ENCODE measurements around the gene NCBP2.
"Not testable (repeated sequence)": the region's sequence is repeated elsewhere in the genome, so short reads cannot be mapped to it uniquely, and the experiment has no call there.

NCBP2 gene

GRCh38 chr3:196962108-196962929, 20.0 kb upstream of the NCBP2 start:
- Mint-ChIP-seq H3K9me3 (peaks cover 4% of the 10 kb centered on the region), H3K27me3 (peaks cover 4% of the 10 kb centered on the region), H3K27ac (no peak overlapping the region), H3K4me3 (no peak overlapping the region), H3K4me1 (peaks cover 3% of the 10 kb centered on the region), H3K36me3 (ENCODE audit: low read depth) (no peaks in the 10 kb centered on the region)
- ATAC-seq, result no peak
- no peak for DNase-seq

- H3K36me3 Mint-ChIP-seq (ENCODE audit: low read depth), result no peaks in the 10 kb centered on the region
- H3K27ac Mint-ChIP-seq, result no peak overlapping the region
- no peaks in the 10 kb centered on the region for H3K4me1 Mint-ChIP-seq
- no peaks in the 10 kb centered on the region for H3K9me3 Mint-ChIP-seq
- no peaks in the 10 kb centered on the region for H3K27me3 Mint-ChIP-seq
- DNase-seq (no peak), ATAC-seq (no peak)
- no peak overlapping the region for H3K4me3 Mint-ChIP-seq
Observed at GRCh38 chr3:196954832-196955231, 12.5 kb upstream of the NCBP2 start.

- no peaks in the 10 kb centered on the region for H3K4me1 Mint-ChIP-seq
- H3K9me3 Mint-ChIP-seq, result no peaks in the 10 kb centered on the region
- H3K27me3 Mint-ChIP-seq, result no peaks in the 10 kb centered on the region
- DNase-seq, result no peak
- no peak for ATAC-seq
- H3K4me3 Mint-ChIP-seq, result no peak overlapping the region
- H3K36me3 Mint-ChIP-seq (ENCODE audit: low read depth), result no peaks in the 10 kb centered on the region
- no peak overlapping the region for H3K27ac Mint-ChIP-seq
Observed at GRCh38 chr3:196951371-196951770, 9.0 kb upstream of the NCBP2 start.

- ATAC-seq, result no peak
- no peaks in the 10 kb centered on the region for H3K9me3 Mint-ChIP-seq
- no peak overlapping the region for H3K27ac Mint-ChIP-seq
- DNase-seq, result no peak
- peaks cover 2% of the 10 kb centered on the region for H3K4me1 Mint-ChIP-seq
- peaks cover 2% of the 10 kb centered on the region for H3K36me3 Mint-ChIP-seq (ENCODE audit: low read depth)
- no peaks in the 10 kb centered on the region for H3K27me3 Mint-ChIP-seq
- no peak overlapping the region for H3K4me3 Mint-ChIP-seq
Observed at GRCh38 chr3:196949750-196950149, 7.4 kb upstream of the NCBP2 start.

GRCh38 chr3:196949285-196949619, 6.9 kb upstream of the NCBP2 start:
- Mint-ChIP-seq H3K27me3 (no peaks in the 10 kb centered on the region), H3K9me3 (no peaks in the 10 kb centered on the region), H3K36me3 (ENCODE audit: low read depth) (peaks cover 2% of the 10 kb centered on the region)

GRCh38 chr3:196948442-196949284, 6.3 kb upstream of the NCBP2 start:
- Mint-ChIP-seq H3K36me3 (ENCODE audit: low read depth) (peaks cover 4% of the 10 kb centered on the region), H3K27ac (no peak overlapping the region), H3K9me3 (no peaks in the 10 kb centered on the region), H3K4me3 (no peak overlapping the region), H3K4me1 (peaks cover 13% of the 10 kb centered on the region), H3K27me3 (no peaks in the 10 kb centered on the region)
- DNase-seq, result no peak
- no peak for ATAC-seq

More at GRCh38 chr3:196949285-196949619, 6.9 kb upstream of the NCBP2 start:
- DNase-seq (no peak), ATAC-seq (no peak)
- no peak overlapping the region for H3K4me3 Mint-ChIP-seq
- peaks cover 7% of the 10 kb centered on the region for H3K4me1 Mint-ChIP-seq
- no peak overlapping the region for H3K27ac Mint-ChIP-seq

GRCh38 chr3:196947860-196948441, 5.6 kb upstream of the NCBP2 start:
- Mint-ChIP-seq H3K27me3 (no peaks in the 10 kb centered on the region), H3K27ac (no peak overlapping the region), H3K9me3 (no peaks in the 10 kb centered on the region), H3K4me1 (peaks cover 20% of the 10 kb centered on the region), H3K4me3 (no peak overlapping the region), H3K36me3 (ENCODE audit: low read depth) (peaks cover 10% of the 10 kb centered on the region)
- DNase-seq, result no peak
- no peak for ATAC-seq

GRCh38 chr3:196947136-196947859, 5.0 kb upstream of the NCBP2 start:
- ATAC-seq, result no peak
- H3K9me3 Mint-ChIP-seq, result no peaks in the 10 kb centered on the region
- H3K27me3 Mint-ChIP-seq, result peaks cover 2% of the 10 kb centered on the region
- peaks cover 13% of the 10 kb centered on the region for H3K36me3 Mint-ChIP-seq (ENCODE audit: low read depth)
- no peak overlapping the region for H3K4me3 Mint-ChIP-seq
- no peak overlapping the region for H3K27ac Mint-ChIP-seq
- DNase-seq, result no peak
- peaks cover 22% of the 10 kb centered on the region for H3K4me1 Mint-ChIP-seq

- Mint-ChIP-seq H3K27ac (peak overlapping the region; percentile 92), H3K4me1 (peaks cover 49% of the 10 kb centered on the region), H3K4me3 (peak overlapping the region; percentile 100), H3K36me3 (ENCODE audit: low read depth) (peaks cover 35% of the 10 kb centered on the region)
- H3K9me3 Mint-ChIP-seq, H3K27me3 Mint-ChIP-seq, DNase-seq, ATAC-seq: not testable (repeated sequence)
Observed at GRCh38 chr3:196944037-196944790, 1.9 kb upstream of the NCBP2 start.

- Mint-ChIP-seq H3K4me1 (peaks cover 58% of the 10 kb centered on the region), H3K36me3 (ENCODE audit: low read depth) (peaks cover 47% of the 10 kb centered on the region)
- peak; percentile 0 for ATAC-seq
Observed at GRCh38 chr3:196942915-196943277, 568 bp upstream of the NCBP2 start.

GRCh38 chr3:196941729-196942225, 551 bp downstream of the NCBP2 start:
- peak overlapping the region; percentile 99 for H3K27ac Mint-ChIP-seq
- H3K4me3 Mint-ChIP-seq, result peak overlapping the region; percentile 100
- H3K27me3 Mint-ChIP-seq, result peaks cover 3% of the 10 kb centered on the region
- peaks cover 58% of the 10 kb centered on the region for H3K4me1 Mint-ChIP-seq
- H3K36me3 Mint-ChIP-seq (ENCODE audit: low read depth), result peaks cover 58% of the 10 kb centered on the region
- ATAC-seq, result peak; percentile 52
- DNase-seq, result peak; percentile 66
- no peaks in the 10 kb centered on the region for H3K9me3 Mint-ChIP-seq

More at GRCh38 chr3:196942915-196943277, 568 bp upstream of the NCBP2 start:
- no peaks in the 10 kb centered on the region for H3K9me3 Mint-ChIP-seq
- H3K27me3 Mint-ChIP-seq, result peaks cover 3% of the 10 kb centered on the region
- peak overlapping the region; percentile 100 for H3K4me3 Mint-ChIP-seq
- DNase-seq, result peak; percentile 29
- peak overlapping the region; percentile 92 for H3K27ac Mint-ChIP-seq

GRCh38 chr3:196938576-196938975, 3.8 kb downstream of the NCBP2 start:
- H3K9me3 Mint-ChIP-seq, result no peaks in the 10 kb centered on the region
- ATAC-seq (no peak), DNase-seq (no peak)
- H3K4me3 Mint-ChIP-seq, result no peak overlapping the region
- peak overlapping the region; percentile 75 for H3K27ac Mint-ChIP-seq
- peaks cover 3% of the 10 kb centered on the region for H3K27me3 Mint-ChIP-seq
- H3K4me1 Mint-ChIP-seq, result peaks cover 44% of the 10 kb centered on the region
- H3K36me3 Mint-ChIP-seq (ENCODE audit: low read depth), result peaks cover 79% of the 10 kb centered on the region

- Mint-ChIP-seq H3K27me3 (peaks cover 3% of the 10 kb centered on the region), H3K36me3 (ENCODE audit: low read depth) (peaks cover 79% of the 10 kb centered on the region), H3K27ac (peak overlapping the region; percentile 75), H3K9me3 (no peaks in the 10 kb centered on the region), H3K4me3 (no peak overlapping the region), H3K4me1 (peaks cover 40% of the 10 kb centered on the region)
- DNase-seq (no peak), ATAC-seq (no peak)
Observed at GRCh38 chr3:196938124-196938523, 4.2 kb downstream of the NCBP2 start.
